A549 (cell line): ENCODE results near the gene FGF1.
"Not testable (repeated sequence)": the region's sequence is repeated elsewhere in the genome, so short reads cannot be mapped to it uniquely, and the experiment has no call there.

Source experiments
- BHLHE40 ChIP-seq: IDR thresholded peaks from 2 replicates; pipeline ENCODE4 v1.6.1; 2012; ENCODE audit warnings: low read depth, low read length, inconsistent platforms
- CHD2 ChIP-seq: fragments of 150-350 bp; IDR thresholded peaks from 2 replicates; pipeline ENCODE4 v1.6.1; 2014; ENCODE audit warnings: low read length; ENCODE audit not compliant: partially characterized antibody
- CTCF ChIP-seq: fragments of >200 bp; sonication (Bioruptor Twin); formaldehyde crosslinking; IDR thresholded peaks from 3 replicates; pipeline ENCODE4 v1.5.1; 2016
- FOSL2 ChIP-seq, 2 experiments: fragments of 450-650 bp in 1 of 2; fragments of >200 bp in 1 of 2; sonication (Bioruptor Twin) in 1 of 2; formaldehyde crosslinking; IDR thresholded peaks; 2 replicates each; pipeline versions ENCODE4 v1.5.0 to v1.6.1; 2016 to 2020; ENCODE audit warnings: mild to moderate bottlenecking in 1 of 2, moderate library complexity in 1 of 2
- POLR2A ChIP-seq: IDR thresholded peaks from 2 replicates; pipeline ENCODE4 v1.6.1; 2012; ENCODE audit warnings: mild to moderate bottlenecking, low read length
- POLR2AphosphoS2 ChIP-seq: conservative IDR thresholded peaks from 2 replicates; pipeline ENCODE4 v1.6.1; 2012; ENCODE audit warnings: low read length, improper control_type of control experiment, inconsistent platforms
- RAD21 ChIP-seq, 2 experiments: fragments of >200 bp in 1 of 2; sonication (Bioruptor Twin) in 1 of 2; formaldehyde crosslinking in 1 of 2; IDR thresholded peaks in 1 of 2; conservative IDR thresholded peaks in 1 of 2; 2 replicates in 1 of 2; 3 replicates in 1 of 2; pipeline ENCODE4 v1.6.1; 2012 to 2018; ENCODE audit warnings: inconsistent platforms in 1 of 2
- SMC3 ChIP-seq: fragments of >200 bp; sonication (Bioruptor Twin); formaldehyde crosslinking; IDR thresholded peaks from 3 replicates; pipeline ENCODE4 v1.6.1; 2018; ENCODE audit warnings: inconsistent platforms

- not testable (repeated sequence) for TF ChIP-seq CHD2; BHLHE40; CTCF; POLR2A; SMC3; FOSL2 (IDR thresholded peaks at IDR 0.05); FOSL2 (CRISPR knock-in tag; IDR thresholded peaks at IDR 0.05); RAD21 (conservative IDR thresholded peaks at IDR 0.05 in 1 of 2, IDR thresholded peaks at IDR 0.05 in 1 of 2); POLR2AphosphoS2
These were observed 37.8 kb downstream of the FGF1 start for GRCh38 chr5:142648108-142648507.
